HG03097 (cell line): ENCODE data around the gene SH2D3A.
"Not testable (repeated sequence)": the region's sequence is repeated elsewhere in the genome, so short reads cannot be mapped to it uniquely, and the experiment has no call there.

Experiments
- ATAC-seq: cut with Tn5 transposase; IDR thresholded peaks from one replicate; pipeline ENCODE4 v1.9.1; 2021; ENCODE audit not compliant: unreplicated experiment, low FRiP score

The SH2D3A gene

GRCh38 chr19:6790194-6791128 lies 23.2 kb upstream of the SH2D3A start:
- no peak for ATAC-seq

GRCh38 chr19:6788896-6789295 lies 21.7 kb upstream of the SH2D3A start:
- no peak for ATAC-seq

- no peak for ATAC-seq
Measured at GRCh38 chr19:6787393-6787792, 20.2 kb upstream of the SH2D3A start.

- no peak for ATAC-seq
Measured at GRCh38 chr19:6779206-6779605, 12.0 kb upstream of the SH2D3A start.

- ATAC-seq: no peak
Measured at GRCh38 chr19:6778386-6778785, 11.2 kb upstream of the SH2D3A start.

GRCh38 chr19:6777434-6777833 lies 10.2 kb upstream of the SH2D3A start:
- ATAC-seq: no peak

GRCh38 chr19:6776999-6777398 lies 9.8 kb upstream of the SH2D3A start:
- ATAC-seq: no peak

- ATAC-seq: not testable (repeated sequence)
Measured at GRCh38 chr19:6776045-6776444, 8.8 kb upstream of the SH2D3A start.

GRCh38 chr19:6774821-6775707 lies 7.8 kb upstream of the SH2D3A start:
- ATAC-seq: no peak

- no peak for ATAC-seq
Measured at GRCh38 chr19:6773323-6773931, 6.2 kb upstream of the SH2D3A start.

- no peak for ATAC-seq
Measured at GRCh38 chr19:6772866-6773322, 5.7 kb upstream of the SH2D3A start.

- no peak for ATAC-seq
Measured at GRCh38 chr19:6772028-6772865, 5.0 kb upstream of the SH2D3A start, which contains the start of gene VAV1. Gene VAV1, plus strand, starts transcription at chr19:6772708. Its CDS starts 100 bp downstream, at chr19:6772808.

- not testable (repeated sequence) for ATAC-seq
Measured at GRCh38 chr19:6771648-6772027, 4.4 kb upstream of the SH2D3A start.

GRCh38 chr19:6769006-6769619 lies 1.9 kb upstream of the SH2D3A start:
- ATAC-seq: no peak

GRCh38 chr19:6768236-6768785 lies 1.1 kb upstream of the SH2D3A start:
- peak; percentile 1 for ATAC-seq

GRCh38 chr19:6767081-6767356 lies 216 bp downstream of the SH2D3A start:
- ATAC-seq: no peak

- ATAC-seq: no peak
Measured at GRCh38 chr19:6766357-6767080, 716 bp downstream of the SH2D3A start.

GRCh38 chr19:6765738-6766356 lies 1.4 kb downstream of the SH2D3A start:
- ATAC-seq: no peak
